Parathyroid adenoma (tissue), 2 donors: ENCODE data around the gene CDC42EP5.
"Not testable (repeated sequence)": the region's sequence is repeated elsewhere in the genome, so short reads cannot be mapped to it uniquely, and the experiment has no call there.

Experiments
- H2AFZ ChIP-seq: fragments of 300-600 bp; sonication (generic); one replicate; pipeline ENCODE4 v1.7.0; 2017; ENCODE audit warnings: antibody characterized with exemption, mild to moderate bottlenecking
- H3K27ac ChIP-seq: fragments of 300-600 bp; sonication (generic); one replicate; pipeline ENCODE4 v1.7.0; 2017
- H3K27me3 ChIP-seq: fragments of 300-600 bp; sonication (generic); one replicate; pipeline ENCODE4 v1.7.0; 2017; ENCODE audit warnings: low read length; ENCODE audit not compliant: control insufficient read depth, insufficient read depth
- H3K36me3 ChIP-seq: fragments of 300-600 bp; sonication (generic); one replicate; pipeline ENCODE4 v1.7.0; 2017; ENCODE audit warnings: low read length; ENCODE audit not compliant: control insufficient read depth, insufficient read depth
- H3K4me1 ChIP-seq: fragments of 300-600 bp; sonication (generic); one replicate; pipeline ENCODE4 v1.7.0; 2017; ENCODE audit warnings: control low read depth
- H3K4me2 ChIP-seq: fragments of 300-600 bp; sonication (generic); one replicate; pipeline ENCODE4 v1.7.0; 2017; ENCODE audit warnings: low read length
- H3K4me3 ChIP-seq: fragments of 300-600 bp; sonication (generic); one replicate; pipeline ENCODE4 v1.7.0; 2017; ENCODE audit warnings: low read depth, low read length
- H3K79me2 ChIP-seq: fragments of 300-600 bp; sonication (generic); one replicate; pipeline ENCODE4 v1.7.0; 2017; ENCODE audit warnings: control low read depth
- H3K9ac ChIP-seq: fragments of 300-600 bp; sonication (generic); one replicate; pipeline ENCODE4 v1.7.0; 2017; ENCODE audit warnings: mild to moderate bottlenecking
- H3K9me3 ChIP-seq: fragments of 300-600 bp; sonication (generic); one replicate; pipeline ENCODE4 v1.7.0; 2017; ENCODE audit warnings: low read length; ENCODE audit not compliant: control insufficient read depth
- CTCF ChIP-seq: fragments of 300-600 bp; sonication (generic); IDR thresholded peaks from one replicate; pipeline ENCODE4 v1.7.0; 2017; ENCODE audit warnings: antibody characterized with exemption, mild to moderate bottlenecking
- donor health status: primary hyperparathyroidism.

Gene CDC42EP5

GRCh38 chr19:54493967-54494585 lies 21.0 kb upstream of the CDC42EP5 start:
- no peaks in the 10 kb centered on the region for H3K9me3 ChIP-seq
- H3K36me3 ChIP-seq = no peaks in the 10 kb centered on the region
- no peak overlapping the region for H3K4me3 ChIP-seq
- no peak overlapping the region for H3K9ac ChIP-seq
- H2AFZ ChIP-seq = no peak overlapping the region
- TF ChIP-seq CTCF = no peak
- H3K4me1 ChIP-seq = no peaks in the 10 kb centered on the region
- H3K4me2 ChIP-seq = no peak overlapping the region
- no peak overlapping the region for H3K27ac ChIP-seq
- no peaks in the 10 kb centered on the region for H3K79me2 ChIP-seq
- no peaks in the 10 kb centered on the region for H3K27me3 ChIP-seq

- H3K9me3 ChIP-seq, H3K9ac ChIP-seq, H3K4me2 ChIP-seq, H3K36me3 ChIP-seq, H3K4me1 ChIP-seq, H3K27me3 ChIP-seq, H3K4me3 ChIP-seq, H3K79me2 ChIP-seq, H3K27ac ChIP-seq, H2AFZ ChIP-seq: not testable (repeated sequence)
These were observed 20.0 kb upstream of the CDC42EP5 start for GRCh38 chr19:54493056-54493455.

GRCh38 chr19:54492568-54492967 lies 19.5 kb upstream of the CDC42EP5 start:
- Histone ChIP-seq H2AFZ (no peak overlapping the region), H3K9ac (no peak overlapping the region), H3K79me2 (no peaks in the 10 kb centered on the region), H3K9me3 (no peaks in the 10 kb centered on the region), H3K27ac (no peak overlapping the region), H3K4me1 (no peaks in the 10 kb centered on the region), H3K27me3 (no peaks in the 10 kb centered on the region), H3K4me2 (no peak overlapping the region), H3K4me3 (no peak overlapping the region), H3K36me3 (no peaks in the 10 kb centered on the region)
- no peak for TF ChIP-seq CTCF

DNA sequence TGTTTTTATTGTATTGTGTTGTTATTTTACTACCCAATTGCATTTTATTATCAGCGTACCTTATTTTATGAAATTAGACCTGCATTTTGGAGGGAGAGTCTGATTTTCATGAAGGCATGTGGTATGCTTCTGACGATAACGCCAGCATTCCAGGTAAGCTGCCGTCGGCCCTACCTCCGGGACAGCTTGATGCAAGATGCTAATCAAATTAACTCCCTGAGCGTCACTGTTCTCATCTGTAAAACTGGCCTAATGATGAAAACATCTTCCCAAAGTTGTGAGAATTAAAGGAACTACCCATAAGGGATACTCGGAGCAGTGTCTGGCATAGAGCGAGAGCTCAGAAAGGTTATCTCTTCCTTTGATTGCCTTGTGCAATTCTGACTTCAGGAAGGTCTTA lies 16.7 kb upstream of the CDC42EP5 start:
- no peaks in the 10 kb centered on the region for H3K79me2 ChIP-seq
- no peak overlapping the region for H3K4me3 ChIP-seq
- no peak for TF ChIP-seq CTCF
- H3K9ac ChIP-seq = no peak overlapping the region
- no peak overlapping the region for H3K27ac ChIP-seq
- H2AFZ ChIP-seq = no peak overlapping the region
- H3K27me3 ChIP-seq = no peaks in the 10 kb centered on the region
- H3K4me2 ChIP-seq = no peak overlapping the region
- no peaks in the 10 kb centered on the region for H3K36me3 ChIP-seq
- H3K9me3 ChIP-seq = no peaks in the 10 kb centered on the region
- H3K4me1 ChIP-seq = no peaks in the 10 kb centered on the region

DNA sequence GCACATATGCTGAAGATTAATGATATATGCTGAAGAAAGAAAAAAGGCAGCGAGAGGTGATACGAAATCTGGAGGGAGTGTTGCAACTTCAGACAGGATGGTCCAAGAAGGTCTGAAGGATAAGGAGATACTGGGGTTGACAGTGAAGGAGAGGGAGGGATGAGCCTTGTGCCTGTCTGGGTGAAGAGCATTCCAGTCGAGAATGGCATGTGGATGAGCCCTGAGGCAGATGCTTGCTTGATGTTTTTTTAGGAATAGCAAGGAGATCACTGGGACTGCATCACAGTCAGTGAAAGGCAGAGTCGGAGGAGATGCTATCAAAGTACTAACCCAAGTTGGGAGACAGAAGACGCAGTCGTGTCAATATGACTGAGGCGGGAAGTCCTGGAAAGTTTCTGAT lies 16.2 kb upstream of the CDC42EP5 start:
- Histone ChIP-seq H3K9ac (no peak overlapping the region), H3K4me3 (no peak overlapping the region), H2AFZ (no peak overlapping the region), H3K27me3 (no peaks in the 10 kb centered on the region), H3K4me1 (no peaks in the 10 kb centered on the region), H3K79me2 (no peaks in the 10 kb centered on the region), H3K4me2 (no peak overlapping the region), H3K27ac (no peak overlapping the region), H3K9me3 (no peaks in the 10 kb centered on the region), H3K36me3 (no peaks in the 10 kb centered on the region)
- no peak for TF ChIP-seq CTCF
